Cardiac fibroblast (primary cell): ENCODE results near the gene CDK5R2.

ENCODE experiments used
- DNase-seq, 2 donors: peaks; one replicate each; pipeline versions ENCODE4 v3.0.0 to v3.0.0-alpha.2; 2010; ENCODE audit warnings: low read depth in 2 of 2
- H3K4me3 ChIP-seq, 2 donors: replicated peaks in 1 of 2; 1 replicate in 1 of 2; 2 replicates in 1 of 2; pipeline ENCODE4 v1.5.1; 2011; ENCODE audit warnings: low read depth in 2 of 2, low read length in 2 of 2, mild to moderate bottlenecking in 2 of 2, moderate library complexity in 1 of 2
- TF ChIP-seq, protein P1 (sequence below): IDR thresholded peaks from one replicate; pipeline ENCODE4 v1.5.1; 2011; ENCODE audit warnings: low read depth, mild to moderate bottlenecking, low read length, inconsistent platforms

The CDK5R2 gene

GRCh38 chr2:218962859-218963492 lies 3.5 kb downstream of the CDK5R2 start:
- peak; percentile 75 to 88 for DNase-seq
- peak overlapping the region; percentile 22 to 36 for H3K4me3 ChIP-seq
- TF ChIP-seq, protein P1, sequence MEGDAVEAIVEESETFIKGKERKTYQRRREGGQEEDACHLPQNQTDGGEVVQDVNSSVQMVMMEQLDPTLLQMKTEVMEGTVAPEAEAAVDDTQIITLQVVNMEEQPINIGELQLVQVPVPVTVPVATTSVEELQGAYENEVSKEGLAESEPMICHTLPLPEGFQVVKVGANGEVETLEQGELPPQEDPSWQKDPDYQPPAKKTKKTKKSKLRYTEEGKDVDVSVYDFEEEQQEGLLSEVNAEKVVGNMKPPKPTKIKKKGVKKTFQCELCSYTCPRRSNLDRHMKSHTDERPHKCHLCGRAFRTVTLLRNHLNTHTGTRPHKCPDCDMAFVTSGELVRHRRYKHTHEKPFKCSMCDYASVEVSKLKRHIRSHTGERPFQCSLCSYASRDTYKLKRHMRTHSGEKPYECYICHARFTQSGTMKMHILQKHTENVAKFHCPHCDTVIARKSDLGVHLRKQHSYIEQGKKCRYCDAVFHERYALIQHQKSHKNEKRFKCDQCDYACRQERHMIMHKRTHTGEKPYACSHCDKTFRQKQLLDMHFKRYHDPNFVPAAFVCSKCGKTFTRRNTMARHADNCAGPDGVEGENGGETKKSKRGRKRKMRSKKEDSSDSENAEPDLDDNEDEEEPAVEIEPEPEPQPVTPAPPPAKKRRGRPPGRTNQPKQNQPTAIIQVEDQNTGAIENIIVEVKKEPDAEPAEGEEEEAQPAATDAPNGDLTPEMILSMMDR: no peak

DNA sequence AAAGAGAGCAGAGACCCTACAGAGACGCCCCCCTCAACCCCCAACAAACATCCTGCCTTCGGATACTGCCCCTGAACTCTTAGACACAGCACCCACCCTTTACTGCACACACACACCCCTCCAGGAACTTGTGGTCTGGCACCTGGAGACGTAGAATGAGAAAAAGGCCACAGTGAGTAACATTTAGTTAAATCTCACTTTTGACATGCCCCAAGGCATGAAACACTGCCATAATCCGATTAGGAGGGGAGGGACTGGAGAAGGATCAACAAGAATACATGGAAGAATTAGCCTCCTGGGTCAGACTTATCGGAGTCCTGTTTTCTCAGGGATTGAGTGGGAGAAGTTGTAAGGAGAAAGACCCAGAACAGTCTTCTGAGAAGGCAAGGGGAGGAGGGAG lies 4.1 kb downstream of the CDK5R2 start:
- TF ChIP-seq, protein P1: no peak
- H3K4me3 ChIP-seq: peak overlapping the region in 1 of 2 donors; percentile 35
- DNase-seq: peak in 1 of 2 donors; percentile 33

GRCh38 chr2:218964041-218964771 lies 4.7 kb downstream of the CDK5R2 start:
- TF ChIP-seq, protein P1: no peak
- H3K4me3 ChIP-seq: peak overlapping the region in 1 of 2 donors; percentile 35
- peak; percentile 80 to 95 for DNase-seq

DNA sequence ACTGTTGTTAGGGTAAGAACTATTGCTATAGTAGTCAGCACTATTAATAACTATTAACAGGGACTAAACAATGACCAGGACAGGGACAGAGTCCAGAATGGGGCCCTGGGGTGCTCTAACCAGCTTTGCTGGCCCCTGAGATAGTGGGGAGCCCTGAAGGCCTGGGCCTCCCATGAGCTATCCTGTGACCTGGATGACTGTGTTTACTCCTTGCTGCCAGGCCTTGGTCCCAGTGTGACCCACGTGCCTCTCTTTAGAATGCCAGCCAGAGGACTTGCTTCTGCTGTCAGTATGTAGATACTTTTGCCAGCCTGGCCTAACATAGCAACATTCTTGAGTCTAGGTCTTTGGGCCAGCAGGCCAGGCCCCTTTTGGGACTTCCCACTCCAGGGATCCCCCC lies 11.4 kb downstream of the CDK5R2 start:
- TF ChIP-seq, protein P1: no peak
- DNase-seq: no peak

GRCh38 chr2:218975060-218975777 lies 15.8 kb downstream of the CDK5R2 start:
- H3K4me3 ChIP-seq: no peak overlapping the region
- TF ChIP-seq, protein P1: no peak
- DNase-seq: no peak

More for the DNA sequence above, 11.4 kb downstream of the CDK5R2 start:
- no peak overlapping the region for H3K4me3 ChIP-seq

- H3K4me3 ChIP-seq: peak overlapping the region; percentile 22 to 32
- TF ChIP-seq, protein P1: peak; percentile 84
- DNase-seq: peak; percentile 83 to 84
Measured at GRCh38 chr2:218979846-218980734, 20.6 kb downstream of the CDK5R2 start.
